ENCODE data around the gene TTC27.

DNA sequence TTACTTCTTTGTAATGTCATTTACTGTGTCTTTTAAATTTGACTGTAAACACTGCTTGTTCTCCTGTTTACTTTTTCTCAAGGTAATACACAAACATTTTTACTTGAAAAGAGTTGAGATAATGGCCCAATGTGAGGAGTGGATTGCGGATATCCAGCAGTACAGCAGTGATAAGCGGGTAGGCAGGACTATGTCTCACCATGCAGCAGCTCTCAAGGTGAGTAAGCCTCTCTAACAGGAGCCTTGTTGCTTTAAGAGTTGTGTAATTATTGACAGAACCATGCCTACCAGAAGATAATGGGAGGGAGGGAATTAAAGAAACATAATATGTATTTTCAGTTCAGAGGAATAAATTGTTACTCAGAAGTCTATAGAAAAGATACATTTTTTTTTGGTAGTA, 16.5 kb upstream of the TTC27 start:
- TF ChIP-seq, protein P1, sequence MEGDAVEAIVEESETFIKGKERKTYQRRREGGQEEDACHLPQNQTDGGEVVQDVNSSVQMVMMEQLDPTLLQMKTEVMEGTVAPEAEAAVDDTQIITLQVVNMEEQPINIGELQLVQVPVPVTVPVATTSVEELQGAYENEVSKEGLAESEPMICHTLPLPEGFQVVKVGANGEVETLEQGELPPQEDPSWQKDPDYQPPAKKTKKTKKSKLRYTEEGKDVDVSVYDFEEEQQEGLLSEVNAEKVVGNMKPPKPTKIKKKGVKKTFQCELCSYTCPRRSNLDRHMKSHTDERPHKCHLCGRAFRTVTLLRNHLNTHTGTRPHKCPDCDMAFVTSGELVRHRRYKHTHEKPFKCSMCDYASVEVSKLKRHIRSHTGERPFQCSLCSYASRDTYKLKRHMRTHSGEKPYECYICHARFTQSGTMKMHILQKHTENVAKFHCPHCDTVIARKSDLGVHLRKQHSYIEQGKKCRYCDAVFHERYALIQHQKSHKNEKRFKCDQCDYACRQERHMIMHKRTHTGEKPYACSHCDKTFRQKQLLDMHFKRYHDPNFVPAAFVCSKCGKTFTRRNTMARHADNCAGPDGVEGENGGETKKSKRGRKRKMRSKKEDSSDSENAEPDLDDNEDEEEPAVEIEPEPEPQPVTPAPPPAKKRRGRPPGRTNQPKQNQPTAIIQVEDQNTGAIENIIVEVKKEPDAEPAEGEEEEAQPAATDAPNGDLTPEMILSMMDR (IDR thresholded peaks at IDR 0.05) = no peak
- no peak for TF ChIP-seq POLR2A (IDR thresholded peaks at IDR 0.05)

Measured in uterus (tissue), 2 donors.